ENCODE results near the gene KCTD17.

The KCTD17 gene

GRCh38 chr22:37019309-37020191 is 32.0 kb upstream of the KCTD17 start, which contains the start of the genes MPST and TST:
Gene MPST, plus strand, starts transcription at chr22:37019742. Its CDS starts 95 bp downstream, at chr22:37019837.
Gene TST, minus strand, starts transcription at chr22:37019447. Its CDS starts 715 bp downstream, at chr22:37018732.
- FAIRE-seq (no peak), DNase-seq (ENCODE audit: insufficient read length, low spot score) (peak; percentile 80)
- no peak for TF ChIP-seq POLR2AphosphoS5 (IDR thresholded peaks at IDR 0.05; ENCODE audit: low read depth, low read length)
- no peak for TF ChIP-seq POU2F2 (IDR thresholded peaks at IDR 0.05; ENCODE audit: low read depth, low read length)
- no peak for TF ChIP-seq PAX5 (IDR thresholded peaks at IDR 0.05; ENCODE audit: insufficient read depth, low read length, severe bottlenecking)
- no peak for TF ChIP-seq TAF1 (IDR thresholded peaks at IDR 0.05; ENCODE audit: low read depth, low read length)
- TF ChIP-seq POLR2A (IDR thresholded peaks at IDR 0.05; ENCODE audit: low read depth, low read length): no peak

GRCh38 chr22:37020192-37020479 is 31.4 kb upstream of the KCTD17 start:
- peak; percentile 85 for FAIRE-seq
- DNase-seq (ENCODE audit: insufficient read length, low spot score): no peak
- TF ChIP-seq TAF1 (IDR thresholded peaks at IDR 0.05; ENCODE audit: low read depth, low read length): no peak
- no peak for TF ChIP-seq PAX5 (IDR thresholded peaks at IDR 0.05; ENCODE audit: insufficient read depth, low read length, severe bottlenecking)
- no peak for TF ChIP-seq POLR2AphosphoS5 (IDR thresholded peaks at IDR 0.05; ENCODE audit: low read depth, low read length)
- no peak for TF ChIP-seq POU2F2 (IDR thresholded peaks at IDR 0.05; ENCODE audit: low read depth, low read length)
- no peak for TF ChIP-seq SPI1 (IDR thresholded peaks at IDR 0.05; ENCODE audit: low read depth, low read length)
- TF ChIP-seq POLR2A (IDR thresholded peaks at IDR 0.05; ENCODE audit: low read depth, low read length): no peak

- DNase-seq (ENCODE audit: insufficient read length, low spot score): no peak
- no peak for TF ChIP-seq TAF1 (IDR thresholded peaks at IDR 0.05; ENCODE audit: low read depth, low read length)
- no peak for TF ChIP-seq POLR2AphosphoS5 (IDR thresholded peaks at IDR 0.05; ENCODE audit: low read depth, low read length)
- no peak for TF ChIP-seq PAX5 (IDR thresholded peaks at IDR 0.05; ENCODE audit: insufficient read depth, low read length, severe bottlenecking)
- TF ChIP-seq POU2F2 (IDR thresholded peaks at IDR 0.05; ENCODE audit: low read depth, low read length): no peak
- TF ChIP-seq SPI1 (IDR thresholded peaks at IDR 0.05; ENCODE audit: low read depth, low read length): no peak
- TF ChIP-seq POLR2A (IDR thresholded peaks at IDR 0.05; ENCODE audit: low read depth, low read length): no peak
- FAIRE-seq: peak; percentile 45
Measured at GRCh38 chr22:37021041-37021440, 30.5 kb upstream of the KCTD17 start.

GRCh38 chr22:37021710-37022482 is 29.6 kb upstream of the KCTD17 start:
- TF ChIP-seq POLR2A (IDR thresholded peaks at IDR 0.05; ENCODE audit: low read depth, low read length) (no peak), SPI1 (IDR thresholded peaks at IDR 0.05; ENCODE audit: low read depth, low read length) (peak; percentile 65), TAF1 (IDR thresholded peaks at IDR 0.05; ENCODE audit: low read depth, low read length) (no peak), POU2F2 (IDR thresholded peaks at IDR 0.05; ENCODE audit: low read depth, low read length) (no peak), POLR2AphosphoS5 (IDR thresholded peaks at IDR 0.05; ENCODE audit: low read depth, low read length) (no peak), PAX5 (IDR thresholded peaks at IDR 0.05; ENCODE audit: insufficient read depth, low read length, severe bottlenecking) (no peak)
- peak; percentile 80 for DNase-seq (ENCODE audit: insufficient read length, low spot score)
- peak; percentile 66 for FAIRE-seq

- DNase-seq (ENCODE audit: insufficient read length, low spot score) (no peak), FAIRE-seq (no peak)
- TF ChIP-seq POU2F2 (IDR thresholded peaks at IDR 0.05; ENCODE audit: low read depth, low read length): no peak
- no peak for TF ChIP-seq POLR2AphosphoS5 (IDR thresholded peaks at IDR 0.05; ENCODE audit: low read depth, low read length)
- no peak for TF ChIP-seq SPI1 (IDR thresholded peaks at IDR 0.05; ENCODE audit: low read depth, low read length)
- no peak for TF ChIP-seq TAF1 (IDR thresholded peaks at IDR 0.05; ENCODE audit: low read depth, low read length)
- TF ChIP-seq POLR2A (IDR thresholded peaks at IDR 0.05; ENCODE audit: low read depth, low read length): no peak
- TF ChIP-seq PAX5 (IDR thresholded peaks at IDR 0.05; ENCODE audit: insufficient read depth, low read length, severe bottlenecking): no peak
Measured at GRCh38 chr22:37022483-37023337, 28.8 kb upstream of the KCTD17 start.

GRCh38 chr22:37023743-37024338 is 27.7 kb upstream of the KCTD17 start:
- FAIRE-seq (no peak), DNase-seq (ENCODE audit: insufficient read length, low spot score) (no peak)

GRCh38 chr22:37024339-37025157 is 27.0 kb upstream of the KCTD17 start:
- DNase-seq (ENCODE audit: insufficient read length, low spot score) (no peak), FAIRE-seq (no peak)
- TF ChIP-seq SPI1 (IDR thresholded peaks at IDR 0.05; ENCODE audit: low read depth, low read length): no peak

More at GRCh38 chr22:37023743-37024338, 27.7 kb upstream of the KCTD17 start:
- TF ChIP-seq SPI1 (IDR thresholded peaks at IDR 0.05; ENCODE audit: low read depth, low read length): no peak
- no peak for TF ChIP-seq POLR2A (IDR thresholded peaks at IDR 0.05; ENCODE audit: low read depth, low read length)
- no peak for TF ChIP-seq TAF1 (IDR thresholded peaks at IDR 0.05; ENCODE audit: low read depth, low read length)
- TF ChIP-seq PAX5 (IDR thresholded peaks at IDR 0.05; ENCODE audit: insufficient read depth, low read length, severe bottlenecking): no peak
- TF ChIP-seq POU2F2 (IDR thresholded peaks at IDR 0.05; ENCODE audit: low read depth, low read length): no peak
- no peak for TF ChIP-seq POLR2AphosphoS5 (IDR thresholded peaks at IDR 0.05; ENCODE audit: low read depth, low read length)

GRCh38 chr22:37025500-37026070 is 26.0 kb upstream of the KCTD17 start:
- no peak for DNase-seq (ENCODE audit: insufficient read length, low spot score)
- TF ChIP-seq PAX5 (IDR thresholded peaks at IDR 0.05; ENCODE audit: insufficient read depth, low read length, severe bottlenecking): no peak
- no peak for TF ChIP-seq SPI1 (IDR thresholded peaks at IDR 0.05; ENCODE audit: low read depth, low read length)
- TF ChIP-seq TAF1 (IDR thresholded peaks at IDR 0.05; ENCODE audit: low read depth, low read length): no peak
- FAIRE-seq: no peak

All from GM12891 (cell line).